ENCODE measurements around the gene PRCC.

PRCC gene

GRCh38 chr1:156781585-156782186, 14.4 kb downstream of the PRCC start:
- peaks cover 40% of the 10 kb centered on the region for H3K79me2 ChIP-seq (ENCODE audit: insufficient read depth, low read length)
- no peak overlapping the region for H3K4me2 ChIP-seq (ENCODE audit: low read length)
- H3K27me3 ChIP-seq (ENCODE audit: insufficient read depth, low read length) = no peaks in the 10 kb centered on the region
- H3K4me1 ChIP-seq (ENCODE audit: insufficient read depth, low read length, severe bottlenecking) = peaks cover 10% of the 10 kb centered on the region
- no peaks in the 10 kb centered on the region for H4K20me1 ChIP-seq (ENCODE audit: insufficient read depth, low read length)
- TF ChIP-seq EZH2 (IDR thresholded peaks at IDR 0.05; ENCODE audit: borderline replicate concordance, low read length) (no peak), CTCF (IDR thresholded peaks at IDR 0.05; ENCODE audit: low read length) (no peak)
- H3K36me3 ChIP-seq (ENCODE audit: insufficient read depth, low read length) = peaks cover 49% of the 10 kb centered on the region
- no peak overlapping the region for H3K9ac ChIP-seq (ENCODE audit: low read length)
- no peaks in the 10 kb centered on the region for H3F3A ChIP-seq (ENCODE audit: insufficient read depth, low read length)
- H3K27ac ChIP-seq (ENCODE audit: low read depth, low read length, poor library complexity, severe bottlenecking) = no peak overlapping the region
- no peaks in the 10 kb centered on the region for H3K9me2 ChIP-seq (ENCODE audit: low read depth, low read length)
- no peaks in the 10 kb centered on the region for H3K9me3 ChIP-seq (ENCODE audit: low read length)
- H3K4me3 ChIP-seq (ENCODE audit: low read depth, low read length, poor library complexity, severe bottlenecking) = no peak overlapping the region
- no peak overlapping the region for H2AFZ ChIP-seq (ENCODE audit: low read length)

- Histone ChIP-seq H3K36me3 (ENCODE audit: insufficient read depth, low read length) (peaks cover 73% of the 10 kb centered on the region), H3K9me2 (ENCODE audit: low read depth, low read length) (no peaks in the 10 kb centered on the region), H3K27me3 (ENCODE audit: insufficient read depth, low read length) (no peaks in the 10 kb centered on the region), H3K4me2 (ENCODE audit: low read length) (no peak overlapping the region), H3K4me1 (ENCODE audit: insufficient read depth, low read length, severe bottlenecking) (no peaks in the 10 kb centered on the region), H4K20me1 (ENCODE audit: insufficient read depth, low read length) (no peaks in the 10 kb centered on the region), H3K79me2 (ENCODE audit: insufficient read depth, low read length) (peaks cover 10% of the 10 kb centered on the region; the same call in 1 of the 2 replicates), H3K9me3 (ENCODE audit: low read length) (no peaks in the 10 kb centered on the region), H3K4me3 (ENCODE audit: low read depth, low read length, poor library complexity, severe bottlenecking) (no peak overlapping the region), H2AFZ (ENCODE audit: low read length) (no peak overlapping the region), H3K9ac (ENCODE audit: low read length) (no peak overlapping the region), H3F3A (ENCODE audit: insufficient read depth, low read length) (no peaks in the 10 kb centered on the region), H3K27ac (ENCODE audit: low read depth, low read length, poor library complexity, severe bottlenecking) (no peak overlapping the region)
- no peak for TF ChIP-seq CTCF (IDR thresholded peaks at IDR 0.05; ENCODE audit: low read length)
- TF ChIP-seq EZH2 (IDR thresholded peaks at IDR 0.05; ENCODE audit: borderline replicate concordance, low read length) = no peak
Measured at GRCh38 chr1:156785458-156785857, 18.1 kb downstream of the PRCC start.

- H3K79me2 ChIP-seq (ENCODE audit: insufficient read depth, low read length) = 0 out of 2 replicates have a peak, but pooled peaks cover 2% of the 10 kb centered on the region
- H3K27me3 ChIP-seq (ENCODE audit: insufficient read depth, low read length) = no peaks in the 10 kb centered on the region
Measured at GRCh38 chr1:156786640-156787039, 19.3 kb downstream of the PRCC start.

More at GRCh38 chr1:156786640-156787039, 19.3 kb downstream of the PRCC start:
- Histone ChIP-seq H3F3A (ENCODE audit: insufficient read depth, low read length) (no peaks in the 10 kb centered on the region), H3K36me3 (ENCODE audit: insufficient read depth, low read length) (peaks cover 72% of the 10 kb centered on the region), H2AFZ (ENCODE audit: low read length) (no peak overlapping the region), H3K27ac (ENCODE audit: low read depth, low read length, poor library complexity, severe bottlenecking) (no peak overlapping the region), H3K9me3 (ENCODE audit: low read length) (no peaks in the 10 kb centered on the region), H3K9me2 (ENCODE audit: low read depth, low read length) (no peaks in the 10 kb centered on the region), H3K4me1 (ENCODE audit: insufficient read depth, low read length, severe bottlenecking) (no peaks in the 10 kb centered on the region), H3K9ac (ENCODE audit: low read length) (no peak overlapping the region), H3K4me2 (ENCODE audit: low read length) (no peak overlapping the region), H3K4me3 (ENCODE audit: low read depth, low read length, poor library complexity, severe bottlenecking) (no peak overlapping the region), H4K20me1 (ENCODE audit: insufficient read depth, low read length) (no peaks in the 10 kb centered on the region)
- TF ChIP-seq CTCF (IDR thresholded peaks at IDR 0.05; ENCODE audit: low read length) (no peak), EZH2 (IDR thresholded peaks at IDR 0.05; ENCODE audit: borderline replicate concordance, low read length) (no peak)
